Spleen (tissue), 3 donors: ENCODE data around the gene CACNG7.
A peak's percentile ranks its signal among the peaks of the same experiment; 100 is the strongest.

ENCODE experiments used
- POLR2A ChIP-seq, 3 donors: fragments of 450-650 bp; IDR thresholded peaks; one replicate each; pipeline ENCODE4 v1.5.1; 2017; ENCODE audit warnings: antibody characterized with exemption in 3 of 3, mild to moderate bottlenecking in 1 of 3
- POLR2AphosphoS5 ChIP-seq, 3 donors: sonication (generic); formaldehyde crosslinking; IDR thresholded peaks; one replicate each; pipeline ENCODE4 v1.5.1; 2017; ENCODE audit warnings: antibody characterized with exemption in 3 of 3

DNA sequence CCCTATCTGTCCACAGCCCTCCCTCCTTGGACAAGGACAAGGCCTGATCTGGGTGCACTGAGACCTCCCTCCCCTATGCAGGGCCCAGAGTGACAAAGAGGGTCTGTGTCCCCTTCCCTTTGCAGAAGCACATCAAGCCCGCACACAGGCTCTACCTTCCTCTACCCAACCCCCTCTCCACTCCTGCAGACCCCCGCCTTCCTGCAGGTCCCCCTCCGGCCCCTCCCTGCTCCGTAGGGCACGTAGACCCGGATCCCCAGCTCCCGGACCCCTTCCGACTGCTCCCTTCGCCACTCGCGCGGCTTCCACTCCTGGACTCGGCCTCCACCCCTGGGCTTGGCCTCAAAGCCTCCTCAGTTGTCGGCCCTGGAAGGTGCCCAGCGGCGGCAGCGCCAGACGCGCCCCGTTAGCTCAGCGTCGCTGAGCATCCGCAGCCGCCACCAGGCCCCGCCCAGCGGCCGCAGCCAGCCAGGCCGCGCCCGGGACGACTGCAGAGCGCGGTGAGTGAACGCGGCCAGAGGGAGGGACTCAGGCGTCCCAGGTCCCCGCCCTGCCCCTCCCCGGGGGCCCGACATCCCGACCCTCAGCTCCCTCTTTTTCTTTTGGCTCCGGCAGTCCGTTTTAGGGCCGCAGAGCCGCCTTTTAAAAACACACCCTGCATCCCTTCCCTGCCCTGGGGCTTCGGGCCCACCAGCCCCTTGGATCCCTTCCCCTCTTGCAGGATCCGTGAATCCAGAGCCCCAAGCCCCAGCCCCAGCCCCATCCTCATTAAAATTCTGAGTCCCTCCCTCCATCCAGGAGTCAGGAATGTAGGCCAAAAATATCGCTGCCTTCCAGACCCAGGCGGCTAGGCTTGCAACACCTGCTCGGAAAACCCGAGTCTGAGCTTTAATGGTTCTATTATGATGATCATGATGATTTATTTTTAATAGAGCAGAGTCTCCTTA is 42.9 kb upstream of the CACNG7 start:
- TF ChIP-seq POLR2A (IDR thresholded peaks at IDR 0.05) (no peak), POLR2AphosphoS5 (IDR thresholded peaks at IDR 0.05) (peak; percentile 47 to 75 (median 65))
